Activated T-cell treated with anti-CD3 and anti-CD28 coated beads for 48 hours (primary cell): ENCODE measurements around the gene FBXO33.

Source experiments
- DNase-seq: peaks from one replicate; pipeline ENCODE4 v3.0.0-alpha.2; 2020; ENCODE audit warnings: low read depth

Gene FBXO33

GRCh38 chr14:39432179-39432618 lies at the start of gene FBXO33:
FBXO33 (minus strand) TSS chr14:39432433; CDS start chr14:39432162, 271 bp downstream.
- peak; percentile 94 for DNase-seq

GRCh38 chr14:39474416-39474911 lies 42.2 kb upstream of the FBXO33 start:
- DNase-seq, result peak; percentile 3

- DNase-seq, result no peak
These were observed 39.8 kb upstream of the FBXO33 start for GRCh38 chr14:39472078-39472477.

GRCh38 chr14:39469094-39469710 lies 37.0 kb upstream of the FBXO33 start:
- DNase-seq, result peak; percentile 19

GRCh38 chr14:39467889-39468524 lies 35.8 kb upstream of the FBXO33 start:
- DNase-seq, result no peak

- DNase-seq, result no peak
These were observed 27.7 kb upstream of the FBXO33 start for GRCh38 chr14:39459795-39460478.

- DNase-seq, result no peak
These were observed 24.5 kb upstream of the FBXO33 start for GRCh38 chr14:39456702-39457250.

GRCh38 chr14:39454906-39455539 lies 22.8 kb upstream of the FBXO33 start:
- no peak for DNase-seq

GRCh38 chr14:39452680-39453079 lies 20.4 kb upstream of the FBXO33 start:
- no peak for DNase-seq

GRCh38 chr14:39451811-39452210 lies 19.6 kb upstream of the FBXO33 start:
- no peak for DNase-seq

GRCh38 chr14:39447175-39447661 lies 15.0 kb upstream of the FBXO33 start:
- no peak for DNase-seq

- no peak for DNase-seq
These were observed 14.0 kb upstream of the FBXO33 start for GRCh38 chr14:39446131-39446744.

GRCh38 chr14:39442293-39442692 lies 10.1 kb upstream of the FBXO33 start:
- no peak for DNase-seq

GRCh38 chr14:39441805-39442204 lies 9.6 kb upstream of the FBXO33 start:
- no peak for DNase-seq

GRCh38 chr14:39440975-39441374 lies 8.7 kb upstream of the FBXO33 start:
- DNase-seq, result no peak

GRCh38 chr14:39435241-39435640 lies 3.0 kb upstream of the FBXO33 start:
- no peak for DNase-seq

- no peak for DNase-seq
These were observed 2.2 kb upstream of the FBXO33 start for GRCh38 chr14:39434401-39434800.

GRCh38 chr14:39433452-39433813 lies 1.2 kb upstream of the FBXO33 start:
- DNase-seq, result no peak

- peak; percentile 71 for DNase-seq
These were observed 602 bp upstream of the FBXO33 start for GRCh38 chr14:39432619-39433451.

GRCh38 chr14:39431416-39432178 lies 636 bp downstream of the FBXO33 start:
- peak; percentile 25 for DNase-seq
